ENCODE data around the gene NFIA. TPM values are rescaled to one million over a fixed set of nuclear protein-coding genes. Genes with fewer than 3 reads are reported as not detected.
"Not testable (repeated sequence)": the region's sequence is repeated elsewhere in the genome, so short reads cannot be mapped to it uniquely, and the experiment has no call there.

NFIA gene
- total RNA-seq, 1 donor from 2014 or later = 111 TPM

- no peak for DNase-seq (ENCODE audit: low spot score)
Measured at GRCh38 chr1:61447106-61447967, 365.0 kb downstream of the NFIA start.

- DNase-seq (ENCODE audit: low spot score) = no peak
Measured at GRCh38 chr1:61447968-61448430, 365.6 kb downstream of the NFIA start.

- no peak for DNase-seq (ENCODE audit: low spot score)
Measured at GRCh38 chr1:61448914-61449313, 366.6 kb downstream of the NFIA start.

GRCh38 chr1:61449410-61449809 lies 367.0 kb downstream of the NFIA start:
- no peak for DNase-seq (ENCODE audit: low spot score)

- DNase-seq (ENCODE audit: low spot score) = no peak
Measured at GRCh38 chr1:61450454-61450853, 368.1 kb downstream of the NFIA start.

GRCh38 chr1:61450872-61451571 lies 368.7 kb downstream of the NFIA start:
- no peak for DNase-seq (ENCODE audit: low spot score)

GRCh38 chr1:61451572-61451968 lies 369.2 kb downstream of the NFIA start:
- no peak for DNase-seq (ENCODE audit: low spot score)

- DNase-seq (ENCODE audit: low spot score) = no peak
Measured at GRCh38 chr1:61452176-61453035, 370.0 kb downstream of the NFIA start.

- no peak for DNase-seq (ENCODE audit: low spot score)
Measured at GRCh38 chr1:61453111-61453961, 371.0 kb downstream of the NFIA start.

- DNase-seq (ENCODE audit: low spot score) = no peak
Measured at GRCh38 chr1:61455400-61455799, 373.0 kb downstream of the NFIA start.

GRCh38 chr1:61457526-61458040 lies 375.2 kb downstream of the NFIA start:
- DNase-seq (ENCODE audit: low spot score) = no peak

- no peak for DNase-seq (ENCODE audit: low spot score)
Measured at GRCh38 chr1:61459345-61459744, 377.0 kb downstream of the NFIA start.

- DNase-seq (ENCODE audit: low spot score) = no peak
Measured at GRCh38 chr1:61460191-61460590, 377.8 kb downstream of the NFIA start.

GRCh38 chr1:61461406-61462384 lies 379.3 kb downstream of the NFIA start:
- no peak for DNase-seq (ENCODE audit: low spot score)

GRCh38 chr1:61462628-61463027 lies 380.3 kb downstream of the NFIA start:
- DNase-seq (ENCODE audit: low spot score) = no peak

- DNase-seq (ENCODE audit: low spot score) = no peak
Measured at GRCh38 chr1:61463220-61463619, 380.9 kb downstream of the NFIA start.

- not testable (repeated sequence) for DNase-seq (ENCODE audit: low spot score)
Measured at GRCh38 chr1:61467836-61468235, 385.5 kb downstream of the NFIA start.

GRCh38 chr1:61469365-61469764 lies 387.0 kb downstream of the NFIA start:
- no peak for DNase-seq (ENCODE audit: low spot score)

GRCh38 chr1:61472876-61473275 lies 390.5 kb downstream of the NFIA start:
- no peak for DNase-seq (ENCODE audit: low spot score)
